DMS 273 treated with DMSO at 0.1 percent for 48 hours (cell line): ENCODE data around the gene FGD2.
A peak's percentile ranks its signal among the peaks of the same experiment; 100 is the strongest.
"Not testable (repeated sequence)": the region's sequence is repeated elsewhere in the genome, so short reads cannot be mapped to it uniquely, and the experiment has no call there.

Experiments
- DNase-seq: peaks from one replicate; lab custom pipeline; 2025; lab: John Stamatoyannopoulos, UW

Gene FGD2

DNA sequence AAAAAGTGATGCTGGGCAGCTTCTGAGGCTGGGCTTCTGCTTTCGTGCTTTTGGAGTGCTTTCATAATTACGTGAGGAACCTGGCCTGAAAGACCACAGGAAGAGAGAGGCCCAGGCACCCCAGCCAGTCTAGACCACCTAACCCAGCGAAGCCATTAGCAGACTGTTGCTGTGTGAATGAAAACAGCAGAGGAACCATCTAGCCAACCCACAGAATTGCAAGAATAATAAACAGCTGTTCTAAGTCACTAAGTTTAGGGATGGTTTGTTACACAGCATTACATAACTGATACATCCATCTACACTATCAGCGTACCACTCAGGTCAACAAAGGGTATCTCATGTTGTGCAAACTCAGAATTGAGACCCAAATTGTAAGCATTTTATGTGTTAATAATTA is 34.5 kb downstream of the FGD2 start:
- DNase-seq, result no peak

DNA sequence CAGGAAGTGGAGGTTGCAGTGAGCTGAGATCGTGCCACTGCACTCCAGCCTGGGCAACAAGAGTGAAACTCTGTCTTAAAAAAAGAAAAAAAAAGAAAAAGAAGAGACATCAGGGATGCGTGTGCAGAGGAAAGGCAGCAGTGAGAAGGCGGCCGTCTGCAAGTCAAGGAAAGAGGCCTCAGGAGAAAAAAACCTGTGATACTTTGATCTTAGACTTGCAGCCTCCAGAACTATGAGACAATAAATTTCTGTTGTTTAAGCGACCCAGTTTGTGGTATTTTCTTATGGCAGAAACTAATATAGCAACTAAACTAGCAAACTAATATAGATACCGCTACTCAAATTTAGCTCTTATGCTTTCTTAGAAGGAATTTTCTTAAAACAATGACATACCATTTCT is 36.1 kb downstream of the FGD2 start:
- no peak for DNase-seq

DNA sequence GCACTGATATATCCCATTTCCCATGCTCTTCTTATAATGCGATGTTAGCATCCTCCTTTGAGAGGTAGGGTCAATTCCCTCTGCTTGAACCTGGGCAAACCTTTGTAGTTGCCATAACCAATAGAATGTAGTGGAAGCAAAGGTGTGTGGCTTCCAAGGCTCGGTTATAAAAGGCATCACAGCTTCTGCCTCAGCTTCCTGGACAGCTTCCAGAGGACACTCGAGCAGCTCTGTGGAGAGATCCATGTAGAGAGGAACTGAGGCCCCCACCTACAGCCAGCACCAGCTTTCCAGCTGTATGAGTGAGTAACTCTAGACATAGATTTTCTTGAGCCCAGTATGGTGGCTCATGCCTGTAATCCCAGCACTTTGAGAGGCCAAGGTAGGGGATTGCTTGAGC is 36.7 kb downstream of the FGD2 start:
- DNase-seq, result no peak

DNA sequence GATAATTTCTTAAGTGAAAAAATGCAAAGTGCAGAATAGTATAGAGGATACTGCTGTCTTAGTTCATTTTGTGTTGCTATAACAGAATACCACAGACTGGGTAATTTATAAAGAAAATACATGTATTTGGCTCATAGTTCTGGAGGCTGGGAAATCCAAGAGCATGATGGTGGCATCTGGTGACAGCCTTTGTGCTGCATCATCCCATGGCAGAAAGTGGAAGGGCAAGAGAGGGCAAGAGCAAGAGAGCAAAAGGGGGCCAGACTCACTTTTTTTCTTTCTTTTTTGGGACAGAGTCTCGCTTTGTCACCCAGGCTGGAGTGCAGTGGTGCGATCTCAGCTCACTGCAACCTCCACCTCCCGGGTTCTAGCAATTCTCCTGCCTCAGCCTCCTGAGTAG is 37.6 kb downstream of the FGD2 start:
- not testable (repeated sequence) for DNase-seq

DNA sequence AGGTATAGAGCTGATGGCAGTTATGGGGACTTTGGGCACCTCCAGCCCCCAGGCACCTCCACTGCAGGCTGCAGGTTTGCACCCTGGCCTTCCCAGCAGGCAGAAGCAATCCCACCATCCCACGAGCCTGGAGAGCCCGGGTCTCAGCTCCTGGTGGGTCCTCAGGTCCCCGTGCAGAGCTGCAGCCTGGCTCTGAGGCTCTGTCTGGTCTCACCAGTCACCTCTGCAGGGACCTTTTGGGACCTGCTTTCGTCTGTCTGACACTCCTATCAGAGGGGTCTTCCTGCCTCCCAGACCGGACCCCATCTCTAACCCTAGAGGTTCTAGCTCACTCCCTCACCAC is 41.9 kb downstream of the FGD2 start:
- no peak for DNase-seq

DNA sequence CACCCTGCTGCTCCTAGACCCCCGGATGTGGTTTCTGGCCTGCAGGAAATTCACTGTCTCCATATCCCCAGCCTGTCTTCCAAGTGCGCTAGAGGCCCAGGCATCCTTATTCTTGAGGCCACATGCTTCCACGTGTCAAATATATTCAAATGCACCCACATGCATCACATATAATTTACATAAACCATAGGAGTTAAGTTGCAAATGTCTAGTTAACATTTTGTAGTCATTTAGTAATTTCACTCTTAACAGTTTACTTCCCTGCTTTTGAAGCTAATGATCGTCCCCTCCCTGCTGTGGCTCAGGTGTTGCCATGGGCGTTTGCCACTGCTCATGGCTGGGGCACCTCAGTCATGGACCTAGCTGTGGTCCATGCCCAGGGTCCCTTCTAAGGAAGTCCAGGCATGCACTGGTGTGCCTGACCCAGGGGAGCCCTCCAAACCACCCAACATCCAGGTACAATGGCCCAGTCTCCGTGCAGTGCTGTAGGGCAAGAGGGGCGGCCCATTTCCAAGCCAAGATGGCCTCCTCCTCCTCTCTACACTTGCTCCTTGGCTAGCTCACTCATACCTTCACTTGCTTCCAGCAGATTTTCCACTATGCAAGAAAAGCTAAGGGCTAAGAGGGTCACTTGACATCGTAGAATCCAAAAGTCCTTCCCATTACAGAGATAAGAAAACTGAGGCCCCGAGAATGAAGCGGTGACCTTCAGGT is 42.4 kb downstream of the FGD2 start:
- DNase-seq, result no peak

DNA sequence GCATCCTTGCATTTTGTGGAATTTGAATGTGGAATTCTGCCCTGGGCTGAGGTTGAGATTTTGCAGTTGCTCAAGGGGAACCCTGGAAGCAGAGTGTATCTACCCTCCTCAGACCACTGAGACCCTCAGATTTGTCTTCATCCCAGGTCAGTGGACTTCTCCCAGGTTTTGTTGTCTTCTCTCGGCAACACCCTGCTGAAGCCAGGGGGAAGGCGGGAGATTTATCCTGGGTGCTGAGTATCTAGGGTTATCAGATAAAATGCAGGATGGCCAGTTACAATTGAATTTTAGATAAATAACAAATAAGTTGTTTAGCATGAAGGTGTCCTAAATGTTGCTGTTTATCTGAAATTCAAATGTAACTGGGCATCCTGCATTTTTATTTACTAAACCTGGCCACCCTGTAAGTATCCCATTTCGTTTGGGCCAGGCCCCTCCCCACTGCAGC is 43.0 kb downstream of the FGD2 start:
- DNase-seq, result no peak

DNA sequence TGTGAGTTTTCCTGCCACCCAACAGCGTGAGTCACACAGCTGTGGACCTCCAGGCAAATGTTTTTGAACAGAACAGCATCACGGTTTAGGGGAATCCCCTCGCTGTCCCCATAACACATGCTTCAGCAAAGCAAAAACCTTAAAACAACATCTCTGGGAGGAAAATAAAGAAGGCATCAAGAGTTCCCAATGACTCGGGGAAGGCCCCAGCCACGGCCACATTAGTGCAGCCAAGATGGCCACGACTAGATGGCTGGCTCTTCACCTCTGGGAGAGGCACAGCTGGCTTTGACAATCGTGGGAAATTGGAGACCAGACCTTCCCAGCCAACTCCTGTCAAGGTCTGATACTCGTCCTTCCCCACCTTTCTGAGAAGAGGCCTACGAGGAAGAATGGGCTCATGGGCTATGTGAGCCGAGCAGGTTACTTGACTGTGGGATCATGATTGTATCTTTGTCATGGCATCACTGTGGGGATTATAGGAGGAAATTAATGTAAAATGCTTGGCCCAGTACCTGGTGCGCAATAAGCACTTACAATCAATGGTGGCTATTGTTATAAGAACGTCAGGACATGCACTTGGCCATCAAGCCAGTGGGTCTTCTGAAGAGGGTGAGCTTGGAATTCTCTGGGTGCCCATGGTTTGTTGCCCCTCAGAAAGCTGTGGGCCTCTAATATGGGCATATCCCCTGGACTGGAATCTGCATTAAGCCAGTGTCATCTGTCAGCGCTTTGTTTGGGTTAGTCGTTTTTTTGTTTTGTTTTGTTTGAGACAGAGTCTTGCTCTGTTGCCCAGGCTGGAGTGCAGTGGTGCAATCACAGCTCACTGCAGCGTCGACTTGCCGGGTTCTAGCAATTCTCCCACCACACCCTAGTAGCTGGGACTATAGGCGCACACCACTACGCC is 43.6 kb downstream of the FGD2 start:
- no peak for DNase-seq

DNA sequence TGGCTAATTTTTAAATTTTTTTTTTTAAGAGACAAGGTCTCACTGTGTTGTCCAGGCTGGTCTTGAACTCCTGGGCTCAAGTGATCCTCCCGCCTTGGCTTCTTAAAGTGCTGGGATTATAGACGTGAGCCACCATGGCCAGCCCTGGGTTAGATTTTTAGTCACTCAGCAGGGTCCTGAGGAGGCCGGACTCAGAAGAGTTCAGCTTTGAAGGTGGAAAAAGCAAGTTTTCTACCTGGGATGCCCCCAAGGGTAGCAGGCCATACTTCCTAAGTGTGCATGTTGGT is 44.2 kb downstream of the FGD2 start:
- DNase-seq, result no peak

DNA sequence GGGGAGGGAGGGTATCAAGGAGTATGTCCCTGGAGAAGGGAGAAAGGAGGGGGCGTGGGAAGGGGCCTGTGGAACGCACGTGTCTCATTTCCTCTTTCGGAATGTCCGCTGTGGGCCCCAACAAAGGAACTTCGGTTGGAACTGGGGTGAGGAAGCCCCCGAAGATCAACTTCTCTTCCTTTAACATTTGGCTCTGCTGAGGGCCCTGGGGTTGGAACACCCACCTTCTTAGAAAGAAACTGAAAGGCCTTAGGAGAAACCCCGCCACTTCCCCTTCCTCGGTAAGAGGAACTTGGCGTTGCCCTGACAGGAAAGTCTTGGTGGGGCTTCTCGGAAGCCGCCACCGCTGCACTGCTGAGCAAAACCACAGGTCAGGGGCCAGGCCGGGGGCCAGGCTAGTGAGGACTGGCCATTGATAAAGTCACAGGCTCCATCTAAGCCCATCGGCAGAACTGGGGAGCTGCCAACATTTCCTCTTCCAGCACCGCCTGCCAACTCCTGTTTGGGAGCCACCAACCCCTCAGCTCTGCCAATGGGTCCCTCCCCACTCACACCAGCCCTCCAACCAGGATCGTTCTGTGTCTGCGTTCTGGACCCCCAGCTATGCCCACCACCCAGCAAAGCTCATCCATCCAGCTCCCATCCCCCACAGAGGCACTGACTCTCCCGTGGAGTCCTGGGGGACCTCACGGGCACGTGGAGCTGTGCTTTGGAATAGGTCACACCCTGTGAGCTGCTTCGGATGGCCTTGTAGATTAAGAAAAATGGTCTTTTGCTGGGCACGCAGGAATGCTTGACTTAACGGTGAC is 44.8 kb downstream of the FGD2 start:
- DNase-seq, result no peak

DNA sequence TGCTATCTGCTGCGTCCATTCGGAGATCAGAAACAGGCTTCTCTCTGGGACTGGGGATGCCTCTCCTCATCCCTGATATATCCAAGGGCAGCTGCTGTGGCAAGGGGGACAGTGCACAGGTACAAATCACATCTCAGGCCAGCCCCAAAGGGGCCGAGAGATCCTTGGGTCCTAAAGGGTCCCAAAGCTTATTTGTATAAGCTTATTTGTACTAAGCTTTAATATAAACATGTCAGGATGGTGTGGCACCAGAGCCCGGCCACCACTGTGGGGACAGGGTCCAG is 45.3 kb downstream of the FGD2 start:
- no peak for DNase-seq

DNA sequence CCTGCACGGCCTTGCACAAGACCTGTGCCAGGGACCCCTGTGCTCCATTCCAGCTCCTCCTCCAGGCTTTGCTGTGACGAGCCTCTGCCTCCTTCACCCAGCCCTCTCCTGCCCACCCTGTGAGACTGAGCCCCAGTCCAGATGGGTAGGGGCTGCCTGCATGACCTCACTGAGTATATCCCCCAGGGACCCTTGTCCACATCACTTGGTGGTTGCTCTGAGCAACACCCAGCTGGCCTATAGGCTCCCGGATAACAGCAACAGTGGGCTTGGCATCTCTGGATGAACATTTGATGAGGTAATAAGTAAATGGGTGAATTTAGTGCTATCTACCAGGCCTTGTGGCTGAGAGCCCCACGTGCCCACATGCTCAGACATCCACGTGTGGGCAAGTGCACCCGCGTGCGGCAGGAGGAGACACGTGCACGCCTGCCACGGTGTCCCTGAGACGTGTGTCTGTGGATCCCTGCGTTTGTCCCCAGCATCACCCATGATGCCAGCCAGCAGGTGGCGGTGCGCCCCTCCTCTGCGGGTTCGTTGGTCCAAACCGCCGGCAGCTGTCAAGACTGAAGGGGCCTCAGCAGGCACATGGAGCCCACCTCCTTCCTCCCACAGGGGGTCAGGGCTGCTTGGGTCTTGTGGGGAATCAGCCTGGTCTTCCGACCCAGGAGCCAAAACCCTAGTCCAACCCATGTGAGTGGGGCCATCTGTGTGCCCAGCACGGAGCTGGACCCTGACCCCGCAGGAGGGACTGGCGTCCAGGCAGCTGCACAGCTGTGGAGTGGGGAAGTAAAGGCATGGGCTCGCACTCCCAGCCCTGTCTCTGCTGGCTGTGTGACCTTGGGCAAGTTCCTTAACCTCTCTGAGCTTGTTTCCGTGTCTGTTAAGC is 45.9 kb downstream of the FGD2 start:
- peak; percentile 25 for DNase-seq

DNA sequence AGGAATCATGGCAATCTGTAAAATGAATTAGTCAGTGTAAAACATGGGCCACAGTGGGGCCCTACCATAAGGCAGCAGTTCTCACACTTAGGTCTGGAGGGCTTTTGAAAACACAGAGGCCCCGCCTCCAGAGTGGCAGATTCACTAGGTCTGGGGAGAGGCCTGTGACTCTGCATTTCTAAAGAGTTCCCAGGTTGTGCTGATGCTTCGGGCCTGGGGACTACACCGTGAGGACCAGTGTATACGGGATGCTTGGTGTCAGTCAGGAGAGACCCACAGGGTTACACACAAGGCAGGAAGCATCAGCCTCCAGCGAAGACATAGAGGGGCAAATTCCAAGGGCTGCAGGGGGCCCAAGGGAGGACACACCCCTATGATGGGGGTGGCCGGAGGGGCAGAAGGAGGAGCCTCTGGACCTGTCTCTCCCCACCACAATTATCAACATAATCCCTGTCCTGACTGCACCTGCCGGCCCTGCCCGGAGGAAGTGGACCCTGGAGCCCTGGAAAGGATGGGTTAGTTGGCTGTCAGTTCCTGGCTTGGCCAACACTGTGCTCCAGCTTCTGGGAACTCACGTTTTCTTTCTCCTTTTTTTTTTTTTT is 46.7 kb downstream of the FGD2 start:
- DNase-seq, result no peak

DNA sequence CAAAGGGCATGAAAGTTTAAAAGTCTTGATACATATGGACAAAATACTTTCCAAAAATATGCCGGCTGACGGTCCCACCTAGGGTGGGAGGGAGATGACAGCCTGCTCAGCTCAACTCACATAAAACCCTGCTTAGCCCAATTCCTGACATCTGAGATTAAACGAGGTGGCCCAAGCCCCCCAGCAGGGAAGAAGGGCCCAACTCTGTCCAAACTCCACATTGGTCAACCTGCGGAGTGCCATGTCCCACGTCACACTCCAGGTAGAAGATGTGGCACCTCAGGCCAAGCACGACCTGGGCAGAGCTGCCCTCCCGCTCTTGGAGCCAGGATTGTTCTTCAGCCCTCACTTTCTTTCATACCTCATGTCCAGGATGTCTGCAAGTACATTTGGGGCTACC is 48.2 kb downstream of the FGD2 start:
- DNase-seq, result no peak

DNA sequence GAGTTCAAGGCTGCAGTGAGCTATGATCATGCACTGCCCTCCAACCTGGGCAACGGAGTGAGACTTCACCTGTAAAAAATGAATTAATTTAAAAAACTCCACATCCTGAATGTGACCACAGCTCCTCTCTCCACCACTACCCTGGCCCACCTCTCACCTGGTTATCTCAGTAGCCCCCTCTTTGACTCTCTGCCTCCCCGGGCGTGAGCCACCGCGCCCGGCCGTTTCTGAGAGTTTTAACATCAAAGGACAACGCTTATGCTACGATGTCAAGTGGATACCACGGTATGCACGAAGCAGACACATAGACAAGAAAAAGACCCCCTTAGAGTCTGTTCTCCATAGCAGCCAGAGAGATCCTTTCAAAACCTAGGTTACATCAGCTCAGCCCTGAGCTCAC is 48.7 kb downstream of the FGD2 start:
- DNase-seq, result no peak

DNA sequence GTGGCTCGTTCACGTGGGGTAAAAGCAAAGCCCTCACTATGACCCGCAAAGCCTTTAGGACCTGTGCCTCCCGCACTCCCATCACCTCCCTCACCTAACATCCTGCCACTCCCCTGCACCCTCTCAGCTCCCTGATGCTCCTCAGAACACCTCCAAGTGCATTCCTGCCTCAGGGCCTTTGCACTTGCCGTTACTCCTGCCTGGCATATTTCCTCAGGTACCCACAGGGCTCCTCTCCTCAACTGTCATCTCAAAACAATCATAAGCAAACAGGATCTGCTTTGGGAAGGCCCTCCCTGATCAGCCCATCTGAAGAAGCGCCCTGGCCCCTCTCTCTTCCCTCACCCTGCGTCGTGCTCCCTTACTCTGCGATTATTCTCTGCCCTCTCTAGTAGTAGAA is 49.1 kb downstream of the FGD2 start:
- no peak for DNase-seq

DNA sequence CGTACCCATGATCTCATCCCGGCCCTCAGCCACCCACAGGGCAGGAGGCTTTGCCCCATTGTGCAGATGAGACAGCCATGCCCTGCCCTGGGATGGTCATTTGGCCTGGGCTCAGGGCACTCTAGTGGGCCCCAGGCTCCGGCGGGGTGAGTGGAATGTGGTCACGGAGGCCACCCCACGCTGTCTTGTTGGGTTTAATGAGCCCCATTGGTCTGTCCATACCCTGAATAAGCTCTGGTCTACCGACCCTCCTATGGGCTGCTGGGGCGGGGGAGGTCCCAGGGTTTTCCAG is 50.6 kb downstream of the FGD2 start:
- DNase-seq, result no peak

DNA sequence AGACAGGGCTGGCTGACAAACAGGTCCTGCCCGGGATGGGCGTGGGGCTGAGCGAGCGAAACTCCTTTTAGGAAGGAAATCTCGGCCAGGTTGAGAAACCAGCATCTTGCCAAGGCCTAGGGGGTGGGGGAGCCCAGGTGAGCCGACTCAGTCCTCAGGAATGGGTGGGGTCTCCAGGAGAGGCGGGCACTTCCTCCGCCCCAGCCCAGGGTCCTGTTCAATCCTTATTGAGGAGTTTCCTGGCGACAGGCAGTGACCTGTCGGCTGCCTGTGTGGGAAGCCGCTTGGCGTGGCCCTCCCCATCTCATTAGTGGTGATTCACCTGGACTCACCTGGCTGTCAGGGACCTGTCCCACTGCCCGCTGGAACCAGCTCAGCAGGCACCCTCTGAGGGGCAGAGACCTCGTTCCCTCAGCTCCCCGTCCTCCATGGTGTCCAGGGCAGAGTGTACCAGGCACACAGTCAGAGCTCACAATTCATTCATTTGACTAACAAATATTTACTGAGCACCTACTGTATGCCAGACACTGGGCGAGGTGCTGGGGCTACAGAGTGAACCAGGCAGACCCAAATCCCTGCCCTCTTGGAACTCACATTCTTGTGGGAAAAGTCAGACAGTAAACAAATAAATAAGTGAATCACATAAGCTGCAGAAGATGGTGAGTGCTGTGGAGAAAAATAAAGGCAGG is 51.1 kb downstream of the FGD2 start:
- no peak for DNase-seq

DNA sequence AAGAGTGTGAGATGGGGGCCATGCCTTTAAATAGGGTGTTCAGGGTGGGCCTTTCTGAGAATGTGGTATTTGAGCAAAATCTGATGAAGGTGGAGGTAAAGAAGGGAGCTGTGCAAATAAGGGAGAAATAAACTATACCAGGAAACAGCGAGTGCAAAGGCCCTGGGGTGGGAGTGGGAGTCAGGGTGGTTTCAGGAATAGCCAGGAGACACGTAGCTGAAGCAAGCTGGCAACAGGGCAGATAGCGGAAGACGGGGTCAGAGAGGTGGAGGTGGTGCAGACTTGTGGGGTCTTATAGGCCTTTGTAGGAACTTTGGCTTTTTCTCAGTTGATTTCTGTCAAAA is 51.6 kb downstream of the FGD2 start:
- DNase-seq, result no peak

DNA sequence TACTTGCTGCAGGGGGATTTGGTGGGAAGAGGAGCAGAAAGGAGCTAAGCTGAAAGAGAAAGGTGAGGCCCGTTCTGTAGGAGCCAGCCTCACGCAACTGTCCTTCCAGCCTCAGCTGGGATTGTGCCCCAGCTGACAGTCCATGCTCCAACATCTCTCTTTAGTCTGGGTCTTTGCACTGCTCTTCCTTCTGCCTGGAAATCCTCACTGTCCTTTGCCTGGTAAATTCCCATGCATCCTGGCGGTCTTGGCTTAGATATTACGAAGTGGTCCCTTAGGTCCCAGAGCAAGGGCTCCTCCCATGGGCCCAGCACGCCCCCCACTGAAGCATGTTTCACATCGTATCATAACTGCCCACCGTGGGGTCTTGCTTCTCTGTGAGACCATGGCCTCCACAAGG is 52.2 kb downstream of the FGD2 start:
- no peak for DNase-seq

DNA sequence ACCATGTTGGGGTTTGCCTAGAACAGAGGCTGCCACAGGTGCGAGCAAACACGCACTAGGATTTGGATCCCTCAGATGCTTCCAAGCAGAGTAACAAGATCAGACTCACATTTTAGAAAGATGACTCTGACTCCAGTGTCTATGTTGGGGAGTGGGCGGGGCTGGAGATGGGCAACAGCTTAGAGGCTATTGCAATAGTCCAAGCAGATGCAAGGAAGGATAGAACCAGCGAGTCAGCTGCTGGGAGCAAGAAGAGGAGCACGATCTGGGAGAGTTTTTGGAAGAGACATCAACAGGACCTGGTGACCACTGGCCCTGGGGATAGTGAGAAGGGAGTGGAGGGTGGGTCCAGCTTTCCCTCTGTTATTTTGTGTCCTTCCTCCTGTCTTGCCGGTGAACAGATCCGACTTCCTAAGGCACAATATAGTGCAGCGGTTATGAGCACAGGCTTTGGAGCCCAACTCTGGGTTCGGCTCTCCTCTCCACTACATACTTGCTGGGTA is 52.7 kb downstream of the FGD2 start:
- DNase-seq, result no peak
